Fibroblast of villous mesenchyme (primary cell): ENCODE results near the gene SPAST. TPM values are rescaled to one million over a fixed set of nuclear protein-coding genes. Genes with fewer than 3 reads are reported as not detected.
A peak's percentile ranks its signal among the peaks of the same experiment; 100 is the strongest.
"Not testable (repeated sequence)": the region's sequence is repeated elsewhere in the genome, so short reads cannot be mapped to it uniquely, and the experiment has no call there.

Experiments used
- DNase-seq: peaks from one replicate; pipeline ENCODE4 v3.0.0-alpha.2; 2010; ENCODE audit warnings: low read depth
- H3K4me3 ChIP-seq: 2 replicates; pipeline ENCODE4 v1.5.1; 2011; ENCODE audit warnings: low read depth, mild to moderate bottlenecking, low read length
- total RNA-seq: library from RNA; depleted of rRNA; stranded (reverse); fragments of >200 nt; gene quantifications from 2 replicates; pipeline ENCODE4 v1.2.3, GENCODE V29; 2012
- TF ChIP-seq, protein P1 (sequence below): IDR thresholded peaks from 2 replicates; pipeline ENCODE4 v1.5.1; 2012; ENCODE audit warnings: low read depth, mild to moderate bottlenecking, low read length; ENCODE audit not compliant: insufficient read depth

The SPAST gene
- total RNA-seq, 1 donor: 31.5 TPM

DNA sequence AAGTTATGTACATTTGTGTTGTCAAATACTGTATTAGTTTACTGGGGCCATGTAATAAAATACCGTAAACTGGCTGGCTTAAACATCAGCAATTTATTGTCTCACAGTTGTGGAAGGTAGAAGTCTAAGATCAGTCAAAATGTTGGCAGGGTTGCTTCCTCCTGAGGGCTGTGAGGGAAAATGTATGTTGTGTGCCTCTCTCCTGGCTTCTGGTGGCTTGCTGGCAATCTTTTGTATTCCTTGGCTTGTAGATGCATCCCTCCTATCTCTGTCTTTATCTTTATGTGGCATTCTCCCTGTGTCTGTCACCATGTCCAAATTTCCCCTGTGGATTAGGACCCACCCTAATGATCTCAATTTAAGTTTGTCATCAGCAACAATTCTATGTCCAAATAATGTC, 65.3 kb downstream of the SPAST start:
- TF ChIP-seq, protein P1, sequence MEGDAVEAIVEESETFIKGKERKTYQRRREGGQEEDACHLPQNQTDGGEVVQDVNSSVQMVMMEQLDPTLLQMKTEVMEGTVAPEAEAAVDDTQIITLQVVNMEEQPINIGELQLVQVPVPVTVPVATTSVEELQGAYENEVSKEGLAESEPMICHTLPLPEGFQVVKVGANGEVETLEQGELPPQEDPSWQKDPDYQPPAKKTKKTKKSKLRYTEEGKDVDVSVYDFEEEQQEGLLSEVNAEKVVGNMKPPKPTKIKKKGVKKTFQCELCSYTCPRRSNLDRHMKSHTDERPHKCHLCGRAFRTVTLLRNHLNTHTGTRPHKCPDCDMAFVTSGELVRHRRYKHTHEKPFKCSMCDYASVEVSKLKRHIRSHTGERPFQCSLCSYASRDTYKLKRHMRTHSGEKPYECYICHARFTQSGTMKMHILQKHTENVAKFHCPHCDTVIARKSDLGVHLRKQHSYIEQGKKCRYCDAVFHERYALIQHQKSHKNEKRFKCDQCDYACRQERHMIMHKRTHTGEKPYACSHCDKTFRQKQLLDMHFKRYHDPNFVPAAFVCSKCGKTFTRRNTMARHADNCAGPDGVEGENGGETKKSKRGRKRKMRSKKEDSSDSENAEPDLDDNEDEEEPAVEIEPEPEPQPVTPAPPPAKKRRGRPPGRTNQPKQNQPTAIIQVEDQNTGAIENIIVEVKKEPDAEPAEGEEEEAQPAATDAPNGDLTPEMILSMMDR: no peak
- DNase-seq: no peak
- no peak overlapping the region for H3K4me3 ChIP-seq

DNA sequence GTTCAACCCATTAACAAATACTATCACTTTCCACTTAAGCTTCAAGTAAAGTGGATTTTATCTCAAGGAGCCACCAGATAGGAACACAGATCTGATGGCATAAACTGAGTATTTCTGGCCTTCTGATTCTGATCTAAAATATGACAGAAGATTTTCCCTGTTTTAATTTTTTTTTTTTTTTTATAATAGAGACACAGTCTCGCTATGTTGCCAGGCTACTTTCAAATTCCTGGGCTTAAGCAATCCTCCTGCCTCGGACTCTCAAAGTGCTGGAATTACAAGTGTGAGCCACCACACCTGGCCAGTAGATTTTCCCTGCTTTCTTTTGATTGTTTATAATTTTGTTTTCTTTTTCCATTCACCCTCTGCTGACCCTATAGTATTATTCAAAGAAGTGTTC, 65.7 kb downstream of the SPAST start:
- H3K4me3 ChIP-seq: no peak overlapping the region
- no peak for DNase-seq
- TF ChIP-seq, protein P1: no peak

DNA sequence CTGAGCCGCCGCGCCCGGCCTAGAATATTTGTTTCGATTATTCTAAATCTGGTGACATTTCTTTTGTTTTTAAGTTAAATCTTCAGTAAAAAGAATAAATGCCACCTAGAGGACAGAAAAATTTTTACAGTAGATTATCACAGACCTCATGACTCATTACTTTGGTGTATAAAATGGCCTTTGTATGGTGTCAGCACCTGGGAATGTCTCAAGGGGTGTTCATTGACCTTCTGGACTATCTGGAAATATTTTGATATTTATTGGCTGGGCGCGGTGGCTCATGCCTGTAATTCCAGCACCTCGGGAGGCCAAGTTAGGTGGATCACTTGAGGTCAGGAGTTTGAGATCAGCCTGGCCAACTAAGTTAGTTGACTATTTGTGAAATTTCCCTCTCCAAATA, 72.1 kb downstream of the SPAST start:
- TF ChIP-seq, protein P1: peak; percentile 29
- no peak overlapping the region for H3K4me3 ChIP-seq
- peak; percentile 69 for DNase-seq

DNA sequence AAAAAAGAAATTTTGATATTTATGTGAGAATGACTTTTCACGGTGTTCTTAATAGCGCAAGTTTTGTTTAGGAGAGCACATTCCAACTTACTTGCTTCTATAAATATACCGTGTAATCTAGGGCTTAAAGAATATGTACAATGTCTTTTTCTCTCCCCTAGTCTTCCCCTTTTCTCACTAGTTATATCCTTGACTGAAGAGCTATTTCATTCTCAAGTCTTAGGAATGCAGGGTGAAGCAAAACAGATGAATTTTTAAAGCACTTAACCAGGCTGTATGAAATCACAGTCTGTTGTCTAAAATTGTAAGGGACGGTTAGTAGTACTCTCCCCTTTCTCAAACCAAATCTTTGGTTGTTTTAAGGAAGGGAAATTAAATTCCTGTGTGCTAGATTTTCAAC, 72.7 kb downstream of the SPAST start:
- peak; percentile 44 for DNase-seq
- TF ChIP-seq, protein P1: no peak
- no peak overlapping the region for H3K4me3 ChIP-seq

DNA sequence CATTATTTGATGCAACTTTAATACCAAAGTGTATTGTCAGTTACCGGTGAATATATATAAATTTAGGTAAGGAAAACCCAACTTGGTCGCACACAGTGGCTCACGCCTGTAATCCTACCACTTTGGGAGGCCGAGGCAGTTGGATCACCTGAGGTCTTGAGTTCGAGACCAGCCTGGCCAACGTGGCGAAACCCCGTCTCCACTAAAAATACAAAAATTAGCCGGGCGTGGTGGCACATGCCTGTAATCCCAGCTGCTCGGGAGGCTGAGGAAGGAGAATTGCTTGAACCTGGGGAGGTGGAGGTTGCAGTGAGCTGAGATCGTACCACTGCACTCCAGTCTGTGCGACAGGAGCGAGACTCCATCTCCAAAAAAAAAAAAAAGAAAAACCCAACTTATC, 88.2 kb downstream of the SPAST start:
- H3K4me3 ChIP-seq, DNase-seq: not testable (repeated sequence)

DNA sequence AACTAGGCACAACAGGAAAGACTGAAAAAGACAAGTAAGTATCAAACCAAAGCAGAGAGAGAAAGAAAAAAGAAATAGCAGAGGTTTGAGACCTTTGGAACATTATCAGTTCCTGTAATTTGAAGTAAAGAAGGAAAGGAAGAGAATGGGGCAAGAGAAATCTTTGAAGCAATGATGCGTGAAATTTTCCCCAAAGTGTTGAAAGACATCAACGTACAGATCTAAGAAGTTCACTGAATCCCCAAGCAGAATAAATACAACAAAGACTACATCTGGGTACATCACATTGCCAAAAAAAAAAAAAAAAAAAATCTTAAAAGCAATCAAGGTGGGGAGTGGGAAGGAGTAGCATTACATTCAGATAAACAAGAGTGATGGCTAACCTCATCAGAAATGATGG, 96.3 kb downstream of the SPAST start:
- TF ChIP-seq, protein P1: no peak
- H3K4me3 ChIP-seq: no peak overlapping the region
- no peak for DNase-seq

DNA sequence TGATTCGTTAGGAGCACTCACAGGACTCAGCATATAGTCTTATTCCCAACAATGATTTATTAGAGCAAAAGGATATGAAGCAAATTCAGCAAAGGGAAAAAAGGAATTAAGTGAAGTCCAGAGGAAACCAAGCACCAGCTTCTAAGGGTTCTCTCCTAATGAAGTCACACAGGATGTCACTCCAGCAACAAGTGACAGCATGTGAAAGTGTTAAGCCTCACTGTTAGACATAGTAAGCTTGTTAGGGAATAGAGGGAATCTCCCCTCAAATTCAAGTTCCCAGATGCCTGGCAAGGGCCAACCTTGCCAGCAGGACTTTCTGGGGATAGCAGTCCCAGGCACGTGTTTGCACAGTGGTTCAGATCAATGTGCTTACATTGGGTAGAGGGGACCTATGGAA, 97.9 kb downstream of the SPAST start:
- H3K4me3 ChIP-seq: no peak overlapping the region
- DNase-seq: no peak
- TF ChIP-seq, protein P1: no peak

DNA sequence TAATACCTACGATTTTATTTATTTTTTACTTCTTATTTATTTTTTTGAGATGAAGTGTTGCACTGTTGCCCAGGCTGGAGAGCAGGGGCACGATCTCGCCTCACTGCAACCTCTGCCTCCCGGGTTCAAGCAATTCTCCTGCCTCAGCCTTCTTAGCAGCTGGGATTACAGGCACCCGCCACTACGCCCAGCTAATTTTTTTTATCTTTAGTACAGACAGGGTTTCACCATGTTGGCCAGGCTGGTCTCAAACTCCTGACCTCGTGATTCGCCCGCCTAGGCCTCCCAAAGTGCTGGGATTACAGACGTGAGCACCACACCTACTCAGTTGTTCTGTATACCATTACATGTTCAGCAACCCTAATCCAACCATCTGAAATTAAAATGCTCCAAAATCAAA, 100.9 kb downstream of the SPAST start:
- not testable (repeated sequence) for DNase-seq, H3K4me3 ChIP-seq

DNA sequence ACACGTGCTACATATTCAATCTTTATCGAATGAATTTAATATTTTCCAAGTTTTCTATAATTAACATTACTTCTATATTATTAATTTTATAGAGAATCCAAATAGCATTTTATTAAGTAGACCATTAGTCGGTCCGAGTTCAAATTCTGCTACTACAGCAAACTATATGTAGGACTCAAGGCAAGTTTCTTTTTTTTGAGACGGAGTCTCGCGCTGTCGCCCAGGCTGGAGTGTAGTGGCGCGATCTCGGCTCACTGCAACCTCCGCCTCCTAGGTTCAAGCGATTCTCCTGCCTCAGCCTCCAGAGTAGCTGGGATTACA, 101.6 kb downstream of the SPAST start:
- DNase-seq: not testable (repeated sequence)
- H3K4me3 ChIP-seq: peak overlapping the region; percentile 94
